Right atrium auricular region (tissue), 2 donors: ENCODE data around the gene CNOT6. TPM values are rescaled to one million over a fixed set of nuclear protein-coding genes. Genes with fewer than 3 reads are reported as not detected.

Experiments
- DNase-seq: peaks from one replicate; pipeline ENCODE4 v3.0.0-alpha.2; 2019; ENCODE audit warnings: low spot score
- H3K27ac ChIP-seq, 2 donors: fragments of 200-600 bp; sonication (generic); 1 replicate in 1 of 2; 2 replicates in 1 of 2; pipeline ENCODE4 v1.5.1; 2016 to 2019
- H3K27me3 ChIP-seq, 2 donors: fragments of 200-600 bp; sonication (generic); one replicate each; pipeline versions ENCODE4 v1.5.1 to v1.6.0; 2017 to 2019
- H3K36me3 ChIP-seq: fragments of 200-600 bp; sonication (generic); one replicate; pipeline ENCODE4 v1.5.1; 2016
- H3K4me1 ChIP-seq, 2 donors: fragments of 200-600 bp; sonication (generic); one replicate each; pipeline versions ENCODE4 v1.5.1 to v1.6.0; 2017 to 2019
- H3K4me3 ChIP-seq, 2 donors: fragments of 200-600 bp; sonication (generic); 1 replicate in 1 of 2; 2 replicates in 1 of 2; pipeline ENCODE4 v1.5.1; 2017 to 2019; ENCODE audit warnings: mild to moderate bottlenecking in 1 of 2, moderate library complexity in 1 of 2
- H3K9me3 ChIP-seq, 2 donors: fragments of 200-600 bp; sonication (generic); one replicate each; pipeline ENCODE4 v1.5.1; 2019
- total RNA-seq, 2 donors: library from RNA; depleted of rRNA; stranded (reverse); fragments of >200 nt; gene quantifications; one replicate each; pipeline ENCODE4 v1.1.0, GENCODE V29; 2016
- TF ChIP-seq, protein P1 (sequence below), 2 donors: fragments of 200-600 bp; sonication (generic); IDR thresholded peaks; one replicate each; pipeline ENCODE4 v1.5.1; 2019; ENCODE audit warnings: antibody characterized with exemption in 2 of 2

CNOT6 gene
- total RNA-seq, 2 donors from 2014 or later: 7.2 to 7.7 TPM

DNA sequence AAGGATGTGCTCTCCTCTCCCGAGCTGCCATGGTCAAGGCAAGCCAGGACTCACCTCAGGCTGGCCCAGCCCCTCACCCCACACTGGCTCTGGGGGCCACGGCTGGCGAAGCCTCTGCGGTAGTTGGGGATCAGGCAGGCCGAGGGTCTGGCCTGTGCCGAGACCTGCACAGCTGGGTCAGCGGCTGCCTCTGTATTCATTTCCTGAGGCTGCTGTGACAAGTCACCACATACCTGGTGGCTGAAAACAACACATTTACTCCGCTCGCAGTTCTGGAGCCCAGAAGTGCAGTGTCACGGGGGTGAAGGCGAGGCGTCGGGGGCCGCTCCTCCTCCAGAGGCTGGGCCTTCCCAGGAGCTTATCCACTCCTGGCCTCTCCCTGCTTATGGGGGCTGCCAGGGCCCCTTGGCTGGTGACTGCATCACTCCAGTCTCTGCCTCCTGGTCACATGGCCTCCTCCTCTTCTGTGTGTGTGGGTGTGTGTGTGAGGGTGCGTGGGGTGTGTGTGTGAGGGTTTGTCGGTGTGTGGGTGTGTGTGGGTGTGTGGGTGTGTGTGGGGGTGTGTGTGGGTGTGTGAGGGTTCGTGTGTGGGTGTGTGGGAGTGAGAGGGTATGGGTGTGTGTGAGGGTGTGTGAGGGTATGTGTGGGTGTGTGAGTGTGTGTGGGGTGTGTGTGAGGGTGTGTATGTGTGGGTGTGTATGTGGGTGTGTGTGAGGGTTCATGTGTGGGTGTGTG is 100.3 kb downstream of the CNOT6 start:
- Histone ChIP-seq H3K9me3 (no peaks in the 10 kb centered on the region), H3K4me3 (no peak overlapping the region), H3K4me1 (peaks cover 0 to 20% of the 10 kb centered on the region in 2 donors), H3K27ac (no peak overlapping the region), H3K36me3 (no peaks in the 10 kb centered on the region), H3K27me3 (peaks cover 0 to 18% of the 10 kb centered on the region in 2 donors)
- DNase-seq: peak; percentile 40
- TF ChIP-seq, protein P1, sequence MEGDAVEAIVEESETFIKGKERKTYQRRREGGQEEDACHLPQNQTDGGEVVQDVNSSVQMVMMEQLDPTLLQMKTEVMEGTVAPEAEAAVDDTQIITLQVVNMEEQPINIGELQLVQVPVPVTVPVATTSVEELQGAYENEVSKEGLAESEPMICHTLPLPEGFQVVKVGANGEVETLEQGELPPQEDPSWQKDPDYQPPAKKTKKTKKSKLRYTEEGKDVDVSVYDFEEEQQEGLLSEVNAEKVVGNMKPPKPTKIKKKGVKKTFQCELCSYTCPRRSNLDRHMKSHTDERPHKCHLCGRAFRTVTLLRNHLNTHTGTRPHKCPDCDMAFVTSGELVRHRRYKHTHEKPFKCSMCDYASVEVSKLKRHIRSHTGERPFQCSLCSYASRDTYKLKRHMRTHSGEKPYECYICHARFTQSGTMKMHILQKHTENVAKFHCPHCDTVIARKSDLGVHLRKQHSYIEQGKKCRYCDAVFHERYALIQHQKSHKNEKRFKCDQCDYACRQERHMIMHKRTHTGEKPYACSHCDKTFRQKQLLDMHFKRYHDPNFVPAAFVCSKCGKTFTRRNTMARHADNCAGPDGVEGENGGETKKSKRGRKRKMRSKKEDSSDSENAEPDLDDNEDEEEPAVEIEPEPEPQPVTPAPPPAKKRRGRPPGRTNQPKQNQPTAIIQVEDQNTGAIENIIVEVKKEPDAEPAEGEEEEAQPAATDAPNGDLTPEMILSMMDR (IDR thresholded peaks at IDR 0.05): no peak

DNA sequence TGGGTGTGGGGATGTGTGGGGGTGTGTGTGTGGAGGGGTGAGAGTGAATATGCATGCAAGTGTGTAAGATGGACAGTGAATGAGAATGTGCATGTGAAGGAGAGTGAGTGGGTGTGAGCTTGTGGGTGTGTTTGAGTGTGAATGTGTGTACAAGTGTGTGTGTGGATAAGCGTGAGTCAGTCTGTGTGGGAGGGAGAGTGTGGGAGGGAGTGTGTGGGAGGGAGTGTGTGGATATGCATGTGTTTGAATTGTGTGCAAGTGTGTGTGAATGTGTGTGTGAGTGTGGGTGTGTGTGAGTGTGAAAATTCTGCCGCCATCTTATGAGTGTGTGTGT is 100.8 kb downstream of the CNOT6 start:
- no peak for DNase-seq
- H3K9me3 ChIP-seq: no peaks in the 10 kb centered on the region
- no peak overlapping the region for H3K4me3 ChIP-seq
- TF ChIP-seq, protein P1 (IDR thresholded peaks at IDR 0.05): no peak
- H3K27ac ChIP-seq: no peak overlapping the region
- peaks cover 0 to 15% of the 10 kb centered on the region in 2 donors for H3K27me3 ChIP-seq
- no peaks in the 10 kb centered on the region for H3K36me3 ChIP-seq
- peaks cover 0 to 18% of the 10 kb centered on the region in 2 donors for H3K4me1 ChIP-seq

DNA sequence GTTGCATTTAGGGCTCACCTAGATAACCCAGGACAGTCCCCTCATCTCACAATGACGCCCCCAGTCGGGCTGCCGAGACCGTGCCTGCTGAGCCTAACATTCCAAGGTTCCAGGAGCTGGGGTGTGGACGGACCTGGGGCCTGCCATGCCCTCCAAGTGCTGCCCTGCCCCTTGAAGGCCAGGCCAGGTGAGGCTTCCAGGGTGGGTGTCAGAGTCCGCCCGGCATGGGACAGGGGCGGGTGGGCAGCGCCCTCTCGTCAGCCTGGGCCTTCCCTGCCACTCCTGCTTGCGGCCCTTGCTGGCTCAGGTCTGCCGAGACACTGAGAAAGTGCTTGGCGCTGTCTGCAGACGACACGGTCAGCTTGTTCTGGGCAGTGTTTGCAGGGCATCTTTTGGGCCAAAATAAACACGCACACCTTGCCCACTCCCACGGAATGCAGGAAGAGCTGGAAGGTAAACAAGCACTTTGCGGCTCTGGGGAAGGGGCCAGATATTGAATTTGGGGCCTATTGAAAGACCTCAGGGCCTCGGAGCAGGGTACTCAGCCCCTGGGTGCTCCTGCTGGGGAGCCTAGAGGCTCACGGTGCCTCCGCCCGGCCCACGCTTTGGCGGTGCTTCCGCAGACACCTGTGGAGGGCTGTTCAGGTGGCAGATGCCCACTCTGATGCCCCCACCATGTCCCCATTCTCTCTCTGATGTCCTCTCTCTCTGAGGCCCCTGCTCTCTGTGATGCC is 101.4 kb downstream of the CNOT6 start:
- TF ChIP-seq, protein P1 (IDR thresholded peaks at IDR 0.05): no peak
- H3K4me3 ChIP-seq: no peak overlapping the region
- peaks cover 0 to 13% of the 10 kb centered on the region in 2 donors for H3K4me1 ChIP-seq
- H3K9me3 ChIP-seq: no peaks in the 10 kb centered on the region
- H3K36me3 ChIP-seq: no peaks in the 10 kb centered on the region
- DNase-seq: no peak
- peaks cover 0 to 10% of the 10 kb centered on the region in 2 donors for H3K27me3 ChIP-seq
- H3K27ac ChIP-seq: no peak overlapping the region

DNA sequence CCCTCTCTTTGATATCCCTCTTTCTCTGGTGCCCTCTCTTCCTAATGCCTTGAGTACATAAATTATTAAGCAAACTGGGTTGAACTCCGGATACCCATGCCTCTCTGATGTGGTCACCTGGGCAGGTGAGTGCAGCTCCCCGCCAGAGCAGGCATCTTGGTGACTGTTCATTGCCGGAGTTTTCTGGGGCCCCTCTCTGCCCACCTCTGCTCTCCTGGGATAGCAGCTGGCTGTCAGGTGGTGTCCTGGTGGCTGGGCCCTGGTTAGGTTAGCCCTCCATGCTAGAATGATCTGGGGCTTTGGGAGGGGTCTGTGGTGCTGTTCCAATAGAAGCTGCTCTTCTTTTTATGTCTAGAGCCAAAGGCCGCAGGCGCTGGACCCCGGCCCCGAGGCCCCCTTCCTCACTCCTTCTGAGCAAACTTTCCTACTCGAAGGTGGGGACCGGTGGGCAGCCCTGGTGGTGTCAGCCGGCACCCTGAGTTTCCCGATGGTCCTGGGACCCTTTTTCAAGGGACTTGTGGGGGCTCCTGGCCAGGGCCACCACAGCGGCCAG is 102.0 kb downstream of the CNOT6 start:
- Histone ChIP-seq H3K27ac (no peak overlapping the region), H3K27me3 (peaks cover 0 to 3% of the 10 kb centered on the region in 2 donors), H3K36me3 (no peaks in the 10 kb centered on the region), H3K4me1 (peaks cover 0 to 6% of the 10 kb centered on the region in 2 donors), H3K4me3 (no peak overlapping the region), H3K9me3 (no peaks in the 10 kb centered on the region)
- TF ChIP-seq, protein P1 (IDR thresholded peaks at IDR 0.05): no peak
- DNase-seq: no peak

DNA sequence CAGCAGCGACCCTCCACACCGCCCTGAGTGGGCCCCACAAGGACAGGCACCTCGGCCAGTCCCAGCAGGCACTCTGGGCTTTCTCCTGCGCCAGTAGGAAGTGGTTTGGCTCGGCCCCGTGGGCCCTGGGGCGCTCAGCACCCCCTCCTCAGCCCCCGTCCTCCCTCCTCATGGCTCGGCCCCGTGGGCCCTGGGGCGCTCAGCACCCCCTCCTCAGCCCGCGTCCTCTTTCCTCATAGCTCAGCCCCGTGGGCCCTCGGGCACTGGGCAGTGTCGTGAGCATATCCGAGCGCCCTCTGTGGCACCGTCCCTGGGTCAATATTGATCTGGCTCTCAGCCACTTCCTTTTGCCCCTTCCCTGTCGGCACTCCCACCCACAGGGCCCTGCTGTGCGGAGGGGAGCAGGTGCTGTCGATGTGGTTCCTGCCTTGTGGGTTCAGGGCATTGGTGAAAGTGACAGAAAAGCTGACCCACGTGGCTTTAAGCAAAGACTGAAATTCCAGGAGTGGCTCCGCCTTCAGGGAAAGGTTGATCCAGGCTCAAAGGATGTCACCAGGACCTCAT is 102.6 kb downstream of the CNOT6 start:
- H3K27ac ChIP-seq: no peak overlapping the region
- peaks cover 0 to under 1% of the 10 kb centered on the region in 2 donors for H3K4me1 ChIP-seq
- H3K36me3 ChIP-seq: no peaks in the 10 kb centered on the region
- no peak for DNase-seq
- TF ChIP-seq, protein P1 (IDR thresholded peaks at IDR 0.05): no peak
- no peaks in the 10 kb centered on the region for H3K9me3 ChIP-seq
- no peaks in the 10 kb centered on the region for H3K27me3 ChIP-seq
- no peak overlapping the region for H3K4me3 ChIP-seq
